Hematopoietic multipotent progenitor cell treated with erythropoietin and hydrocortisone succinate and interleukin-3 and kit ligand, for 15 days (in vitro differentiated cells): ENCODE results near the gene SLX9.

Experiments used
- DNase-seq: peaks from one replicate; pipeline ENCODE4 v3.0.0-alpha.2; 2015; ENCODE audit warnings: low spot score

The SLX9 gene

GRCh38 chr21:44991538-44992483 lies 52.0 kb downstream of the SLX9 start:
- DNase-seq = no peak

GRCh38 chr21:44992608-44993031 lies 52.8 kb downstream of the SLX9 start:
- no peak for DNase-seq

- no peak for DNase-seq
These were observed 53.7 kb downstream of the SLX9 start for GRCh38 chr21:44993321-44994046.

GRCh38 chr21:44994047-44994694 lies 54.3 kb downstream of the SLX9 start:
- no peak for DNase-seq

GRCh38 chr21:44994695-44995342 lies 55.0 kb downstream of the SLX9 start:
- no peak for DNase-seq

GRCh38 chr21:44995343-44995941 lies 55.6 kb downstream of the SLX9 start:
- DNase-seq = no peak

- no peak for DNase-seq
These were observed 56.3 kb downstream of the SLX9 start for GRCh38 chr21:44996096-44996495.

- no peak for DNase-seq
These were observed 56.7 kb downstream of the SLX9 start for GRCh38 chr21:44996501-44996921.

GRCh38 chr21:44996983-44997936 lies 57.4 kb downstream of the SLX9 start:
- no peak for DNase-seq

GRCh38 chr21:44998086-44998620 lies 58.3 kb downstream of the SLX9 start:
- DNase-seq = no peak

GRCh38 chr21:44998621-44999427 lies 59.0 kb downstream of the SLX9 start:
- DNase-seq = no peak

GRCh38 chr21:44999428-44999971 lies 59.7 kb downstream of the SLX9 start:
- DNase-seq = no peak

- DNase-seq = no peak
These were observed 60.3 kb downstream of the SLX9 start for GRCh38 chr21:44999972-45000636.

- no peak for DNase-seq
These were observed 60.9 kb downstream of the SLX9 start for GRCh38 chr21:45000637-45001133.

- no peak for DNase-seq
These were observed 61.6 kb downstream of the SLX9 start for GRCh38 chr21:45001134-45002095.

GRCh38 chr21:45002381-45003204 lies 62.8 kb downstream of the SLX9 start:
- DNase-seq = no peak
